Prostate gland (tissue), 2 donors: Measurements from ENCODE around the gene EFEMP2. TPM values are rescaled to one million over a fixed set of nuclear protein-coding genes. Genes with fewer than 3 reads are reported as not detected.

Experiments used
- DNase-seq: peaks from one replicate; pipeline ENCODE4 v3.0.0-alpha.2; 2019; ENCODE audit warnings: low spot score
- H3K27ac ChIP-seq, 2 donors: fragments of 200-600 bp; sonication (generic); 2 replicates each; pipeline ENCODE4 v1.5.1; 2017 to 2019
- H3K27me3 ChIP-seq: fragments of 200-600 bp; sonication (generic); replicated peaks from 2 replicates; pipeline ENCODE4 v1.5.1; 2019; ENCODE audit not compliant: insufficient read depth
- H3K36me3 ChIP-seq, 2 donors: fragments of 200-600 bp; sonication (generic); 1 replicate in 1 of 2; 2 replicates in 1 of 2; pipeline versions ENCODE4 v1.5.1 to v1.8.1; 2017 to 2019
- H3K4me1 ChIP-seq: fragments of 200-600 bp; sonication (generic); replicated peaks from 2 replicates; pipeline ENCODE4 v1.5.1; 2019
- H3K4me3 ChIP-seq, 2 donors: fragments of 200-600 bp; sonication (generic); 2 replicates each; pipeline ENCODE4 v1.5.1; 2017 to 2019
- H3K9me3 ChIP-seq: fragments of 200-600 bp; sonication (generic); 2 replicates; pipeline ENCODE4 v1.5.1; 2017
- CTCF ChIP-seq, 4 experiments: fragments of 200-600 bp in 2 of 4; fragments of 450-650 bp in 2 of 4; sonication (generic) in 2 of 4; IDR thresholded peaks; 1 replicate in 3 of 4; 2 replicates in 1 of 4; pipeline ENCODE4 v1.5.1; 2016 to 2019; ENCODE audit warnings: antibody characterized with exemption in 4 of 4, mild to moderate bottlenecking in 2 of 4, moderate library complexity in 2 of 4
- POLR2A ChIP-seq: fragments of 450-650 bp; IDR thresholded peaks from one replicate; pipeline ENCODE4 v1.6.1; 2016; ENCODE audit warnings: antibody characterized with exemption, mild to moderate bottlenecking
- POLR2AphosphoS5 ChIP-seq: sonication (generic); formaldehyde crosslinking; IDR thresholded peaks from one replicate; pipeline ENCODE4 v1.6.1; 2017; ENCODE audit warnings: antibody characterized with exemption
- WGBS: methylation state at CpG from one replicate; pipeline ENCODE4 v1.1.5; 2018; 5-methylcytosine and 5-hydroxymethylcytosine counted together
- intact Hi-C: fragments of 100-400 bp; cut with DNase I; formaldehyde crosslinking; loops from one replicate; pipeline ENCODE4 v1.14.2; 2022
- total RNA-seq, 2 donors: library from RNA; depleted of rRNA; stranded (reverse); fragments of >200 nt; gene quantifications; one replicate each; pipeline ENCODE4 v1.1.0, GENCODE V29; 2016

Gene EFEMP2
- total RNA-seq, 2 donors from 2014 or later, result 40.0 to 84.5 TPM

- intact Hi-C loops, result loop anchor here (2.0 kb wide), 1 partner anchor 105 kb away; no protein-coding TSS in a partner anchor
- H3K27ac ChIP-seq, result no peak overlapping the region
- TF ChIP-seq POLR2A, result no peak
- TF ChIP-seq CTCF (IDR thresholded peaks at IDR 0.05), result no peak
- no peak for TF ChIP-seq POLR2AphosphoS5
- peaks cover 7% of the 10 kb centered on the region for H3K4me1 ChIP-seq
- 77% methylated on average over 28 of the region's 28 CpGs for WGBS
- H3K27me3 ChIP-seq, result no peaks in the 10 kb centered on the region
- H3K9me3 ChIP-seq, result no peaks in the 10 kb centered on the region
- no peaks in the 10 kb centered on the region for H3K36me3 ChIP-seq
- no peak for DNase-seq
- no peak overlapping the region for H3K4me3 ChIP-seq
These were observed 11.5 kb upstream of the EFEMP2 start for GRCh38 chr11:65883786-65884715.

GRCh38 chr11:65883058-65883761 is 10.6 kb upstream of the EFEMP2 start:
- no peaks in the 10 kb centered on the region for H3K27me3 ChIP-seq
- no peak overlapping the region for H3K27ac ChIP-seq
- intact Hi-C loops, result no loop called here

GRCh38 chr11:65882120-65883057 is 9.8 kb upstream of the EFEMP2 start:
- DNase-seq, result no peak
- WGBS, result 85% methylated on average over 30 of the region's 30 CpGs
- Histone ChIP-seq H3K36me3 (no peaks in the 10 kb centered on the region), H3K27me3 (no peaks in the 10 kb centered on the region), H3K9me3 (no peaks in the 10 kb centered on the region), H3K27ac (no peak overlapping the region), H3K4me3 (no peak overlapping the region), H3K4me1 (peaks cover 2% of the 10 kb centered on the region)
- TF ChIP-seq POLR2A (no peak), CTCF (IDR thresholded peaks at IDR 0.05) (no peak), POLR2AphosphoS5 (no peak)
- intact Hi-C loops, result no loop called here

More at GRCh38 chr11:65883058-65883761, 10.6 kb upstream of the EFEMP2 start:
- 91% methylated on average over 13 of the region's 13 CpGs for WGBS
- DNase-seq, result no peak
- H3K36me3 ChIP-seq, result no peaks in the 10 kb centered on the region
- peaks cover 7% of the 10 kb centered on the region for H3K4me1 ChIP-seq
- H3K4me3 ChIP-seq, result no peak overlapping the region
- TF ChIP-seq POLR2A (no peak), POLR2AphosphoS5 (no peak), CTCF (IDR thresholded peaks at IDR 0.05) (no peak)
- no peaks in the 10 kb centered on the region for H3K9me3 ChIP-seq

- Histone ChIP-seq H3K27ac (no peak overlapping the region), H3K4me3 (no peak overlapping the region), H3K4me1 (no peaks in the 10 kb centered on the region), H3K36me3 (no peaks in the 10 kb centered on the region), H3K27me3 (no peaks in the 10 kb centered on the region), H3K9me3 (no peaks in the 10 kb centered on the region)
- intact Hi-C loops, result no loop called here
- DNase-seq, result no peak
- 59% methylated on average over 7 of the region's 7 CpGs for WGBS
- TF ChIP-seq CTCF (IDR thresholded peaks at IDR 0.05) (no peak), POLR2A (no peak), POLR2AphosphoS5 (no peak)
These were observed 8.3 kb upstream of the EFEMP2 start for GRCh38 chr11:65880844-65881421.
